ENCODE results near the gene CELF4.
A peak's percentile ranks its signal among the peaks of the same experiment; 100 is the strongest.

Gene CELF4

DNA sequence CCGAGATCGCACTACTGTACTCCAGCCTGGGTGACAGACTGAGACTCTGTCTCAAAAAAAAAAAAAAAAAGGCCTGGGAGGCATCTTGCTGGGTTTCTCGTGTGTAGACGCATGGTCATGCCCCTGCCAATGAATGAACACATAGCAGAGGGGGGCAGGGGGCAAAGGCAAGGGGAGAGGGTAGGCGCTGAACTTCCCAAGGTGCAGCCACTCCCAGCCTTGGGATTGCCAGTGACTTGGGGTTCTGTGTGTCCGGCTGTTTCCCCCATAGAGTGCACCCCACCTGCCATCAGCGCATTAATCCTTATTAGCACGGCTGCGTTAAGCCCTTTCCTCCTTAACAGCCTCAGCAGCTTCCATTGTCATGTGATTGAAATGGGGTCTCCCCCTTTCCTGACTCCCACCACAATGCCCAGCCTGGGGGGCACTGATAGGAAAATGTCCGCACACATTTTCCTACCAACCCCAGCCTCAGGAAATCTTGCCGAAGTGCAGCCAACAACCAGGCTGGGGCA, 225.8 kb downstream of the CELF4 start:
- DNase-seq, result no peak

DNA sequence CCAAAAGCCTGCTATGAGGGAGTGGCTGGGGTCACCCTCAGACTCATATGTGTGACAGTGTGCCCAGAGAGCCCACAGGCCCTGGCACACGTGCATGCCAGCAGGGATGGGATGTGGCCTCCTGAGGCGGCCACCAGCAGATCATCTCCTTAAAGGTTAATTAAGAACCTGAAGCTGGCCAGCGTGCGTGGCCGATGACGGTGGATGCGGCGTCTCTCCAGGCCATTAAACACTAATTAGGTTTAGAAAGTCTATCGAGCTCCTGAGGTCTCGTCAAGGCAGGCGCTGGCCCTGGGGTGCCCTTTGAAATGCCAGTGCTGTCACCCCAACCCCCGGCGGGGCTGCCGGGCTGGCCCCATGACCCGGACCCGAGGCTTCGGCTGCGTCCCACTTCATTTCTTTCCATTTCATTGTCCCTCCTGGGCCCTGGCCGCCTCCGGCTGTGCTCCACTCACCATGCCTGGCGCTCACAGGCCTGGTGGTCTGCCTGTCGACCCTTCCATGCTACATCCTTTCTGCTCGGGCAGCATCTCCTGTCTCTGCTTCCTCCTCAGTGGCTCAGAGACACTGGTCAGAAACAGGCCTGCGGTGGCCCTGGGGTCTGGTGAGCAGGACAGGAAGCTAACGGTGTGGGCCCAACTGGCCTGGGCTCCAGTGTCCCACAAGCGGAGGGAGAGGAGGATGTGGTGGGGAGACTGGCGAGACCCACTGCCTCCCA, 228.9 kb downstream of the CELF4 start:
- DNase-seq, result no peak

DNA sequence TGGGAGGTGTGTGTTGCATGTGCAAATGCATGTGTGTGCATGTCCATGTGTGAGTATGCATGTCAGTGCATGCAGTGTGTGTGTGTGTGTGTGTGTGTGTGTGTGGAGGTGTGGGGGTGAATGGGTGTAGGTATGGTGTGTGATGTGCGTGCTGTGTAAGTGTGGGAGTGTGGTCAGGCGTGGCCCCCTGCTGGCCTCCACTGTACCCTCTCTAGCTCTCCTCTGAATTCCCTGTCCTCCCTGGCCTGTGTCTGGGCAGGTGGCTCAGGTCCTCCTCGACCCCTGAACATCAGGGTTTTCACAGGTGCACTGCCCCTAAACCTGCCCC, 230.2 kb downstream of the CELF4 start:
- no peak for DNase-seq

DNA sequence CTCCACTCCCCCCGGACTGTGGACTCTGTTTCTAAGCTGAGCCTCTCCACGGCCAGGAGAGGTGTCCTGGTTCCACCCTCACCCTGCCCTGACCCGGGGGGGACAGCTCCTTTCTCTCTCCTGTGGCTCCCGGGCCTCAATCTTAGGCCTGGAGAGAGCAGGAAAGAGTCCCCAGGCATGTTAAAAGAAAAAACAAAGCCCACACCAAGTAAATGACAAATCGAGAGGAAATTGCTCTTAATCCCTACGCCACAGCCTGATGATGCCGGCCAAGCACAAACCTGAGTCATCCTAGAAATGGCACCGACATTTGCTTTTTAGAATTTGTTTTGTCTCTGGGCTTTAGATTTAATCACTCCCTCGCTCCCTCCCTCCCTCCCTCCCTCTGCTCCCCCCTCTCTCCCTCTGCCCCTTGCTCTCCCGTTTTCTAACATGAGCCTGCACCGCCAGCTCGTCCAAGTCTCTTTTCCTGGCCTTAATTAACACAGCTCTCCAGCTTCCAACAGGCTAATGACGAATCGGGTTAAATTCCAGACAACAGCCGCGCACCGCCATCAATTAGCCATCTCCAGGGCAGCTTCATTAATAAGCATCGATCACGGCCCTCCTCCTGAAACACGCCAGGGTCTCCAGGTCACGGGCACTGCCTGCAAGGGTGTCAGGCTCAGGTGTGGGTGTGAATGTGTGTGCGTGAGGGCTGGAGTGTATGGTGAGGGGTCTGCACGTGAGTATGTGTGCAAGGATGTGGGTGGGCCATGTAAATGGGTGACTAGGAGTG, 230.8 kb downstream of the CELF4 start:
- no peak for DNase-seq

DNA sequence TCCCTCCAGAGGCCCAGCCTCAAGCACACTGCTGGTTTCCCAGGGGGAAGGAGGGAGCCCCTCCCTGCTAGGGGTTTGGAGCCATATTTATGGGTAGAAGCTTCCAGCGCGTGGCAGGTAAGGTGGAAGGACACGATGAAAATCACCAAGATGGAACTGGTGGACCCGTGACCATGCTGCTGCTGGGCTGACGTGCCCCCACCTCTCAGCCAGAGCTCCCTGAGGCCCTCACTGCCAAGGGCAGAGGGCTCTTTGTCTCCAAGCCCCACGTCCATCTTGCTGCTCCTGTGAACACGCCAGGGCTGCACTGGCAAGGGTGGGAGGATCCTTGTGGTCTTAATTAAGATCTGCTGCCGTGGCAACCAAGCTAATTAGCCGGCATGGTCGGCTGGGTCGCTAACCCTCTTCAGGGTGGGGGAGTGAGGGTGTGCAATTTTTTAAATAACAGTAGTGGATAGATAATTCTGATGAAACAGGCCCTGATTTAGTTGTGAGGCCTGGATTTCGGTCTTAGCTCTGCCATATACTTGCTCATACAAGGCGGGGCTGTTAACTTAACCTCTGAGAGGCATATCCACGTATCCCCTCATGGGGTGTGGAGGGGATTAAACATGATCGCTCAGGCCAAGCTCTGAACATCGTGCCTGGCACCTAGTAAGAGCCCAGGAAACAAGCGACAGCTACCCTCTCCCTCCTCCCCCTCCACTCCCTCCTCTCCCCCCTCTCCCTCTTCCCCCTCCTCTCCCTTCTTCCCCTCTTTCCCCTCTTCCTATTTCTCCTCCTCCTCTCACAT, 232.8 kb downstream of the CELF4 start:
- DNase-seq, result no peak

DNA sequence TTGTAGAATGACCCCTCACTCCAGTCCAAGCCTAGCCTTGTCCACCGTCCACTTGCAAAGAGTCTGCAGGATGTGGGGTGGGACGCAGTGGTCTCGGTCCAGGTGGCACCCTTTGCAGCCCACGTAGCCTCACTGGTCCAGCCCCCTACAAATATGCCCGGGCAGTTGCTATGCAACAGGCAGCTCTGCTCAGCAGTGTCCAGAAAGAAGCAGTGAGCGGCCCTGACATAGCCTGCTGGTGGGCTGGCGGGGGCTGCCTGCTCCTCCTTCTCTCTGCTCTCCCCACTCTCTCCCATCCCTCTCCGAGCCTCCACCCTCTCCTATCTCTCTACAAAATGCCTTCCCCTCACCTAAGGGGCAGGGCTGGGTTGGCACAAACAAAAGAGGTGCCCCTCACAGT, 233.4 kb downstream of the CELF4 start:
- no peak for DNase-seq

DNA sequence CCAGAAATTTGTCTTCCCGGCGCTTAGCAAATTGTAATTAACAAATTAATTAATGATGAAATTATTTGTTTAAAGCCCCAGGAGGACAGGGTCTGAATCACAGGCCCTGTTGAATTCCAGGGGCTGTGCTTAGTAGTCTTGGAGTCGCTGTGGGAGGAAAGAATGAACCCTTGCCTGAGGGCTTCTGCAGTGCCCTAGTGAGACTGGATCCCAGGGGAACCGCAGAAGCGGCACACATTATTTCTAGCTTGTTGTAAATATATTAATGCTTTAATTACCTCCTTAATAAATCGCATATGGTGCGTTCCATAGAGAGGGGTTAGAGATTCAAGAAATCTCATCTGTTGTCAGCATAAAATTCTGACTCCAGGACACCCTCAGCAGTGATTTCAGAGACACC, 235.4 kb downstream of the CELF4 start:
- DNase-seq, result no peak

DNA sequence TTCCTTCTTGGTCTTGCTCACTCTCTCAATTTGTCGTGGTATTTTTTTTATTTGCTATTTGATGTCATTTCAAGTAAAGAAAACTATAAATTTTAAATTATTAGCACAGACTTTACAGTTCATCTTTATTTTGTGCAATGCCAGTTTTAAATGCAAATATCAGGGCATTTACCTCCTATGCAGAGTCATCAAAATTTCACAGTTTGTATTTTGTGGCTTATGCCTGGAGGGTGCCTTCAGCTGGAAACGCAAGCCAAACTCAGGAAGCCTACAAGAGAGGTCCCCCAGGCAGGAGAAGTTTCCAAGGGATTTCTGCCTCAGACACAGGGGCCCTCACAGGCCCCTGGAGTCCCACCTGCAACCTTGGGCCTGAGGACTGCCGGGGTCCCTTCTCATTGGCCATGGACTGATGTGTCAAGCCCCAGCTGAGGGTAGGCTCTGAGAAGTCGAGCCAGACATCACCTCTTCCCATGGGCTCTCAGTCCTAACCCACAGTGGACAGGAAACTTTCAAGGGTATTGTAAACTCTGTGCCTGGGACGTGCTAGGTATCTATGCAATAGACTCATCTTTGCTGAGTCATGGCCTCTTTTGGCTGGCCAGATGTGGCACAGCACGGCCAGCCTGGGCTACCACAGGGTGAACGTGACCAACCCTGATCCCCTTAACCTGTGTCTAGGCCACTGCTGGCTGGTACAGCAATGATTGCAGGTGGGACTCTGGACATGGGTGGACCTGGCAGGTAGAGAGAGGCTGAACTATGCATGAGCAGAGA, 236.5 kb downstream of the CELF4 start:
- no peak for DNase-seq

DNA sequence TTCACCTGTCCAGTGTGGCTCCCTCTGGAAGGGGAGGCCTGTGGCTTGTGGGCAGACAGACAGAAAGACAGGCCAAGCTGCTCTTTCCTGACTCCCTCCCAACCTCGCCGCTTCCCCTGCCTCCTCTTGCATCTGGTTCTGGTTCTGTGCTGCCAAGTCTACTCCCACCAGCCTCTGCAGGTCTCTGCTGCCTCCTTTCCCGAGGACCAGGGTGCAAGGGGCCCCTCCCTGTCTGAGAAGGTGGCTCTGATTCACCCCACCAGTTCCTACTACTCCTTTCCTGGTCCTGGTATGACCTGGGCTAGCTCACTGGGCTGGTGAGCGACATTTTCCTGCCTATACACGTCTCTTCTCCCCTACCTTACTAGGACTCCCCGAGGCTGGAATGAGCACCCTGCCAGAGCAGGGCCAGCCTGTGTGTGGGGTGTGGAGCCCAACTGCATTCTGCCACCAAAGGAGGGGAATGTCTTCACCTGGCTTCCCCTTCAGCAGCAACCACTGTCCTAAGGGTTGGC, 238.5 kb downstream of the CELF4 start:
- DNase-seq, result no peak

DNA sequence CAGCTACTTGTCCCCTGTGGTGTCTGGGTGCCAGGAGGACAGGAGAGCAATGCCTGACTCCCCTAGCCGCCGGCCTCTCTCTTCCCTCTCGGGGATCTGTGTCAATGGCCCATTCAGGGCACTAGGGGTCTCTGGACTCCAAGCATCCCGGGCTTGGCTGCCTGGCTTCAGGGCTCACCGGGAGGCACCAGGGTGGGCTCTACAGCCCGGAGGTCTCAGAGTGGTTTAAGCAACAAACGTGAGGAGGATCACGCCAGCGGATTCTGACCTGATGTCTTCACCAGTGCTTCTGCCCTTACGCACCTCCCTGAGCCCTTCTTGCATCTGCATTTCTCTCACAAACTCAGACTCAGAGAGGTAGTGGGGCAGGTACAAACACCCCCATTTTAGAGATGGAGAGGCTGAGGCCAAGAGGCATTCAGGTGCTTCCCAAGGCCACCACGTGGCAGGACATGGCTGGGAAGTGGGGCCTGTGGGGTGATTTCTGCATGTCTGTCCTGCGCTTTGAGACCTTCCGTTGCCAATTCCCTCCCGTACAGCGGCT, 243.0 kb downstream of the CELF4 start:
- DNase-seq, result peak; percentile 64

DNA sequence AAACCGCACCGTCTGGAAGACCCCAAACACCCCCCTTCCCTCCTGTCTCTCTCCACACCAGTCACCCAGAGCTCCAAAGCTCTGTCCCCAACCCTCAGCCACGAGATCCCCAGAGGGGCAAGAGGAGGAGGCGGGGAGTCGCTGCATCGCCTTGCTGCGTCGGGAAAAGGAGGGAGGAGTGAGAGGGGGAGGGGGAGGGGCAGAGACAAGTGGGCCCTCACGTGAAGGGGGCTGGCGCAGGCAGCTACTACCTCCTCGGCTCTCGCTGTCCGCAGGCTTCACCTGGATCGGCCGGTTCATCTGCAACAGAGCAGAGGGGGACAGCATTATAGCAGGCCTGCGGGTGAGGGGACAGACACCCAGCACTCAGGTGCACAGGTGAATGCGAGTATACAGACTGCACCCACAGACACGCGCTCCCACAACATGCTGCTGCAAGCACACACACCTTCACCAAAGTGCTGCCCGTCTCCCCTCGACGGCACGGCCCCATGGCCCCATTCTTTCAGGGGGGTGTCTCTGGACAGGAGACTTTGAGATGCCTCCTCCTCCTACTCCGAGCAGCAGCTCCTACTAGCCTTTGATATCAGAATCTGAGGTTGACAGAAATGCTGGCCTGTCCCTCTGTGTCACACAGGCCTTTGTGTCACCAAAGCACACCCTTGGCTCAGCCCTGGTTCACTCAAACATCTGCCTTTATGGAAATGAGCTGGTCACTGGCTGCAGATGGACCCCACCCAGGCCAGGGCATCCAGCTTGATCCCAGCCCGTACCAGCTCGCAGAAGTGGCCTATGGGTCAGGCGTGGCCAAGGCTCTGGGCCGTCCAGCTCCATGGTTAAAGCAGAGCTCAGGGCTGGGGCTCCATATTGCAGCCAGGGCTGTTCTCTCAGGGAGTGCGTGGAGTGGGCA, 243.8 kb downstream of the CELF4 start:
- no peak for DNase-seq

DNA sequence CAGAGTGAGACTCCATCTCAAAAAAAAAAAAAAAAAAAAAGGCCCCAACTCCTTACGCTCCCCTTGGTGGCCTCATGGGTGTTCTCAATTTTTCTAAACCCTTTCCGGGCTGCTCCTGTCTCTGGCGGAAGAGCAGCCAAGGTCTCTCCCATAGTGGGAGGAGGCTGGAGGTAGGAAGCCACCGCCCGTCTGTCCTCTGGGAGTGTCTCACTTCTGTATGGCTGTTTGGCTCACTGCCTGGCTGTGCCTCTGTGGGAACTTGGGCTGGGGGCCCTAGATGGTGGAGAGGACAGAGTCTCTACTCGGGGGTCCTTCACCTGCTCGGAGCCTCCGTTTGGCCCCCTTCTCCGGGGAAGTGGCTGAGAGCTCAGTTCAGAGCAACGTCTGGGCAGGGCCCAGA, 245.3 kb downstream of the CELF4 start:
- DNase-seq, result no peak

DNA sequence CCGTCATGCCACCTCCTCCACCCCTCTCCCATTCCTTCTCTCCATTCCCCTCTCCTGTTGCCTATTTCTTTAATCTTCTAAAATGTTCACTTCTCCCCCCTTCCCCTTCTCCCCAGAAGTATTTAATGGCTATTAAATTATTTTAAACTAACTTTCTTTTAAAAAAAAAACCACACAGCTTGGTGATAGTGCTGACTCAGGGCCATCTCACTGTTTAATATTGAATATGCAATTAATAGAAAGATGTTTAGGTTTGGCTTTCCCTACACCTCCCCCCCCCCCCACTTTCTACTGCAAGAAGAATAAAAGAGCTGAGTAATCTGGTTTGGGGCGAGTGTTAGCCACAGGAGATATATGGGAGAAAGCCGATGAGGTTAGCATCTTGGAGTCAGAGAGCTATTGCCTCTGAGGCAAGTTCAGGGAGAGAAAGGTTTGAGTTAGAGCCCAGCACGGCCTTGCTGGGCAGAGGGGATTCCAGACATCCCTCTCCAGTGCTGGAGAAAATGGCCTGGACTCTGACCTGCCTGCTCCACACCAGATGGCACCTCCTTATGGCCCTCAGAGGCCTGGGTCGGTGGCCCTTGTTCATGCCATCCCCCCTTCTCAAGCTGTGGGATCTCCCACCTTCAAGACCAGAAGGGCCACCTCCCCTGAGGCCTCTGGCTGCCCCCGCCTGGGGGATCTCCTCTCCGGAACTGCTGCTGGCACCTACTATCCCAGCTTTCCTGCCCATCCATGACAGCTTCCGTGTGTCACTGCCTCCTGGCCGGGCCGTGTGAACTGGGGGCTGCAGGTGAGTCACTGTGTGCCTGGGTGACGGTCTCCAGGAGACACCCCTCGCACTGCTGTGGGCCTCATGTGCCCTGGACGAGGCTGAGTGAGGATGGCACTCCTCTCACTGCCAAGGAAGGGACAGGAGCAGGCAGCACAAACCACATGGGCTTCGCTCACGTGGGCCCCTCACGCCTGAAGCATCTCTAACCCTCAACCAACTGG, 246.9 kb downstream of the CELF4 start:
- DNase-seq, result no peak

DNA sequence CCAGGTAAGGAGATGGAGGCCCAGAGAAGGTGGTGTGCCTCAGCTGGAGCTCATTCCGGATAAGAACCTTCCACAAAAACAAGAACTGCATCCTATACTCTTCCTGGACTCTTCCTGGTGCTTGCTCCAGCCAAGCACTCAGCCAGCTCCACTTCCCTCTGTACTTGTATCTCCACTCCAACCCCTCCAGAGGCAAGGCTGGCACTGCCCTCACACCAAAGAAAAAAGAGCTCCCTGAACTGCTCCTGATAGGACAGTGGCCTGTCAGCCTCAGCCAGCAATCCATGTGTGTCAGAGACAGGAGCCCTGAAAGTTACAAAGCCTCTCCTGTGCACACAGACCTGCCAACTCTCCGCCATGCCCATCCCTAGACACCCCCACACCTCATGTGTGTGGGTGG, 248.1 kb downstream of the CELF4 start:
- no peak for DNase-seq

DNA sequence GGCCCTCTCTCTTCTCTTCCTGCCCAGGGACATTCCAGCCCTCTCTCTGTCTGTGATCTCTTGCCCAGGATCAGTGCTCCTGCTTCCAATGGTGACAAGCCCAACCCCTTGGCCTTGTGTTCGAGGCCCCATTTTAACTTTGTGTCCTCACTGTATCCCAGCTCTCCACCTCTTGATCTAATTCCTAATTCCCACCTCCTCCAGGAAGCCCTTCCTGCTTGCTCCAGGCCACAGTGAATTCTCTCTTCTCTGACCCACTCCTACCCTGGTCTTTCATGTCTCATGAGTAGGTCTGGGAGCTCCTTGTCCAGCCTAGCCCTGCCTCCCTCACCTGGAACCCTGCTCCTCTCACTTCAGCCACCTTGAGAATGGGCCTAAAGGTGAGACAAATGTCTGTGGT, 249.1 kb downstream of the CELF4 start:
- DNase-seq, result no peak

DNA sequence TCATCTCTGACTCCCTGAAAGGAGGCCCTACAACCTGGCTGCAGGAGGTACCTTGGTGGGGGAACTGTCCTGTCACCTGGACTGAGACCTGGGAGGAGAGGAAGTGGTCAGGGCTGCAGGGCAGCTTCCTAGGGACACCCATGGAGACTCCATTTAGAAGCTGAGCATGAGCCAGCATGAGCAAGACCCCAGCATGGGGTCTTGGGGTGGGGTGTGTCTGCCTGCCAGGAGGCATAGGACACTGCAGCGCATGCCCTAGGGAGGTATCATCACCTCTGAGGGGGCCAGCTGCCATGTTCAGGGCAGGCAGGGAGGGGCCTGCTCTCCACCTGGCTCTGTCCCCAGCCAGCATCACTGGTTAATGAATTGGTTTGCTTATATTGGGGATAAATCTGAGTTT, 249.7 kb downstream of the CELF4 start:
- DNase-seq, result no peak

DNA sequence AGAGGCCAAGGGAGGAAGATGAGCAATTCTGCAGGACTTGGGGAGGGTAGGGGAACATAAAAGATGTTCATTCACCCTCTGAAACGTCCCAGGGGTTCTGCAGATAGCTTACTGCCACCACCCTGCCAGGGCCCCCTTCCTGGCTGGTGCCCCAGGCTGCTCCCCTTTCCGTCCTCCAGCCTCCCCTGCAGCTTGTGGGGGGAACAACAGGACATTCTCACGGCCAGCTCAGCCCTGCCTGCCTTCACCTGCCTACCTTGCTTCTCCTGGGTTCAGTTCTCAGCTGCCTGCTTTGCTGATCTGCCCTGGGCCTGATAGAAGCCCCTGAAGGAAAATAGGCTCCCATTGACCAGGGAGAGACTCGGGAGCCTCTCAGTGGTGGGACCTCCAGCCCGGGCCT, 251.1 kb downstream of the CELF4 start:
- no peak for DNase-seq

DNA sequence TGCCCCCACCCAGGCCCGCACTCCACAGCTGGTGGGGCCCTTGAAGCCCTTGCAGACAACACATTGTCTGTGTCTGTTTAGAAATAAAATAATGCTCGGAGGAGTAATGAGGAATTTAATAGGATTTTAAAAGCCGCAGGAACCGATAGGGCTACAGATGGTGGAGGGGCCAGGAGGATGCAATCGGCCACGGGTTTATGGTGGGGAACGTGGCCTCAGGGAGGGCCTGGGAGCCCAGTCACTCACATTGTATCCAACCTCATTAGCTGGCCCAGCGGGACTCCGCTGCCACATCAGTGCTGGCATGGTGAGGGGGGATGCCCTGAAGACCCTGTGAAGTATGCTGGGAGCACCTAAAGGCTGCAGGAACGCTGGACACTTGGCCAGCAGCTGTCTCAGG, 252.0 kb downstream of the CELF4 start:
- DNase-seq, result no peak

DNA sequence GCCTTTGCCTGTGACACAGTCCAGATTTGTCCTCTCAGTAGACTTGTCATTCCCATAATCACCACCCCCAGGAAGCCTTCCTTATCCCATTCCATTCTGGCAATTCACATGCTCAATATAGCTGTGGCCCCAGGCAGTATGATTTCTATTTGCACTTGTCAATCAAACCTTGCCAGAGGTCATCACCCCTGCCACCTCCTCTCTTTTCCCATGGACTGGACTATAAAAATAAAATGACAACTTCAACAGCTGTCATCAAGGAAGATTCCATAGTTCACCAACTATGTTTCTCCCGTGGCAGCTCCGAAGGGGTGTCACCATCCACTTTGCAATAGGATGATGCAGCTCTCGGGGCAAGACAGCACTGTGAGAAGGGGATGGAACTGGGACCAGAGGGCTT, 255.7 kb downstream of the CELF4 start:
- no peak for DNase-seq

DNA sequence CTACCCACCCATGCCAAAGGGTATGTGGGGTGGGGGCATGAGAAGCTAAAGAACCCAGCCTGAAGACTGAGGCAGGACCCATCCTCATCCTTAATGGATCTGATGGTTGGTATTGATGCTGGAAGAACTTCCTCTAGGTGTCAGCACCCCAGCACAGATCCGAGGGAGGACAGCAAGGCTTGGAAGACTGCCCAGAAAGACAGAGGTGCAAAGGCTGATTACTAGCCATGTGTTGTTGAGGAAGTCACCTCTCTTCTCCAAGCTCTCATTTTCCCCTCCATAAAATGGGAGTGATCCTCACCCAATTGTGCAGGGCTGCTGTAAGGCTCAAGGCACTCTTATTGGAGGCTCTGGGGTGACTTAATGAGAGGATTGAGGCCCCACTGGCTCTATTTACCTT, 256.5 kb downstream of the CELF4 start:
- peak; percentile 59 for DNase-seq

Data from NCI-H510A treated with DMSO at 0.1 percent for 48 hours (cell line).